K562 (cell line): Measurements from ENCODE around the gene PCSK6. TPM values are rescaled to one million over a fixed set of nuclear protein-coding genes. Genes with fewer than 3 reads are reported as not detected.

ENCODE experiments used
- ATAC-seq: fragments of 200-7000 bp; cut with Tn5 transposase; 3 replicates; pipeline ENCODE4 v1.9.1; 2020; ENCODE audit warnings: moderate library complexity
- BruUV-seq: library from RNA; stranded (reverse); fragments of 400-500 nt; replicated peaks from 2 replicates; lab custom pipeline; 2021; lab: Mats Ljungman, UMichigan
- CTCF ChIA-PET: fragments of 300-600 bp; formaldehyde crosslinking; extraction: SDS; loops from one replicate; lab custom pipeline; 2021; ENCODE audit warnings: low intra/inter-chr PET ratio; lab: Yijun Ruan, JAX
- POLR2A ChIA-PET: fragments of 300-600, 350-650 bp; sonication (Branson Sonifier 250); formaldehyde crosslinking; extraction: SDS; loops from one replicate; lab custom pipeline; 2021; ENCODE audit warnings: antibody characterized with exemption, inconsistent platforms; lab: Yijun Ruan, JAX
- DNase-seq, 4 experiments: peaks; one replicate each; pipeline versions ENCODE4 v3.0.0 to v3.0.0-alpha.2; 2011 to 2018; ENCODE audit warnings: low spot score in 3 of 4, mixed read lengths in 3 of 4; ENCODE audit errors: extremely low read depth in 1 of 4
- FAIRE-seq: peaks from 2 replicates; lab custom pipeline; 2011; peaks lifted over from hg19 to GRCh38; lab: Jason Lieb, UNC
- H2AFZ ChIP-seq: 2 replicates; pipeline ENCODE4 v1.6.0; 2011; ENCODE audit warnings: low read depth, low read length, control low read depth, inconsistent platforms
- H3K27ac ChIP-seq: fragments of 200-600 bp; 3 replicates; pipeline ENCODE4 v1.8.0; 2011; ENCODE audit warnings: low read depth, mild to moderate bottlenecking, control low read depth, inconsistent platforms, low read length, moderate library complexity, mixed read lengths; ENCODE audit errors: extremely low read depth
- H3K27me3 ChIP-seq, 2 experiments: fragments of 300-600 bp in 1 of 2; 2 replicates in 1 of 2; 3 replicates in 1 of 2; pipeline versions ENCODE4 v1.6.0 to v1.8.0; 2011; ENCODE audit warnings: inconsistent platforms in 2 of 2, low read length in 2 of 2, mild to moderate bottlenecking in 1 of 2, mixed read lengths in 1 of 2, moderate library complexity in 1 of 2; ENCODE audit not compliant: control insufficient read depth in 2 of 2, insufficient read depth in 2 of 2
- H3K36me3 ChIP-seq: fragments of 300-600 bp; 3 replicates; pipeline ENCODE4 v1.8.0; 2011; ENCODE audit warnings: mild to moderate bottlenecking, low read length, inconsistent platforms; ENCODE audit not compliant: control insufficient read depth, insufficient read depth
- H3K4me1 ChIP-seq, 2 experiments: fragments of 200-600 bp in 1 of 2; replicated peaks in 1 of 2; 2 replicates in 1 of 2; 3 replicates in 1 of 2; pipeline versions ENCODE4 v1.5.1 to v1.8.0; 2011; ENCODE audit warnings: inconsistent platforms in 2 of 2, low read length in 2 of 2, mild to moderate bottlenecking in 1 of 2, mixed read lengths in 1 of 2, moderate library complexity in 1 of 2; ENCODE audit not compliant: control insufficient read depth in 2 of 2, insufficient read depth in 2 of 2
- H3K4me2 ChIP-seq: 2 replicates; pipeline ENCODE4 v1.6.1; 2011; ENCODE audit warnings: low read length, control low read depth, inconsistent platforms, mixed read lengths; ENCODE audit not compliant: insufficient read depth
- H3K4me3 ChIP-seq: fragments of 200-600 bp; sonication (generic), shearing (Covaris generic); 2 replicates; pipeline ENCODE4 v1.5.1; 2016; ENCODE audit warnings: control low read depth, inconsistent platforms
- H3K79me2 ChIP-seq: fragments of 200-600 bp; 3 replicates; pipeline ENCODE4 v1.8.0; 2011; ENCODE audit warnings: low read length, inconsistent platforms; ENCODE audit not compliant: control insufficient read depth, insufficient read depth
- H3K9ac ChIP-seq, 2 experiments: 2 replicates each; pipeline versions ENCODE4 v1.6.0 to v1.6.1; 2011; ENCODE audit warnings: low read depth in 2 of 2, low read length in 2 of 2, control low read depth in 1 of 2, inconsistent platforms in 1 of 2, mild to moderate bottlenecking in 1 of 2, mixed read lengths in 1 of 2; ENCODE audit not compliant: insufficient read depth in 1 of 2
- H3K9me1 ChIP-seq: one replicate; pipeline ENCODE4 v1.6.0; 2011; ENCODE audit warnings: inconsistent platforms, mild to moderate bottlenecking, low read length, moderate library complexity; ENCODE audit not compliant: control insufficient read depth, insufficient read depth
- H3K9me3 ChIP-seq: replicated peaks from 2 replicates; pipeline ENCODE4 v1.5.1; 2011; ENCODE audit warnings: low read depth, low read length, inconsistent platforms; ENCODE audit not compliant: control insufficient read depth, insufficient read depth
- H4K20me1 ChIP-seq: replicated peaks from 2 replicates; pipeline ENCODE4 v1.6.1; 2011; ENCODE audit warnings: low read length, inconsistent platforms, mixed read lengths; ENCODE audit not compliant: control insufficient read depth, insufficient read depth
- ADNP ChIP-seq: fragments of 200-800 bp; sonication (Bioruptor generic); IDR thresholded peaks from 2 replicates; pipeline ENCODE4 v1.6.1; 2016; ENCODE audit warnings: missing genetic modification characterization, missing compliant biosample characterization
- HINFP ChIP-seq: fragments of 450-650 bp; conservative IDR thresholded peaks from 2 replicates; pipeline ENCODE4 v1.6.1; 2016; ENCODE audit warnings: missing genetic modification characterization, low read depth, mild to moderate bottlenecking, control low read depth, missing compliant biosample characterization
- MEF2A ChIP-seq: IDR thresholded peaks from 2 replicates; pipeline ENCODE4 v1.6.1; 2011; ENCODE audit warnings: low read depth, mild to moderate bottlenecking, low read length, moderate library complexity; ENCODE audit not compliant: control insufficient read depth
- NR4A1 ChIP-seq, 2 experiments: fragments of 250-450 bp in 1 of 2; fragments of 450-650 bp in 1 of 2; sonication (Bioruptor Pico) in 1 of 2; IDR thresholded peaks; 2 replicates each; pipeline versions ENCODE4 v1.4.0 to v1.6.1; 2016 to 2020; ENCODE audit warnings: mild to moderate bottlenecking in 2 of 2, missing compliant biosample characterization in 1 of 2, missing genetic modification characterization in 1 of 2, moderate library complexity in 1 of 2
- POLR3A ChIP-seq: IDR thresholded peaks from 2 replicates; pipeline ENCODE4 v1.6.1; 2011; ENCODE audit warnings: borderline replicate concordance, mild to moderate bottlenecking, moderate library complexity; ENCODE audit not compliant: insufficient read length, insufficient read depth; ENCODE audit errors: extremely low read depth
- SMARCE1 ChIP-seq: fragments of 450-650 bp; IDR thresholded peaks from 2 replicates; pipeline ENCODE4 v1.7.1; 2016; ENCODE audit warnings: mild to moderate bottlenecking
- TCF7L2 ChIP-seq: fragments of 150-350 bp; IDR thresholded peaks from 2 replicates; pipeline ENCODE4 v1.6.1; 2016; ENCODE audit warnings: low read depth, mild to moderate bottlenecking, low read length, moderate library complexity
- TSHZ1 ChIP-seq: fragments of 250-450 bp; sonication (Bioruptor Pico); IDR thresholded peaks from 2 replicates; pipeline ENCODE4 v1.4.0; 2020; ENCODE audit warnings: mild to moderate bottlenecking, moderate library complexity
- WGBS: fragments of 100-300 bp; shearing (Covaris generic); methylation state at CpG from one replicate; pipeline ENCODE4 v1.1.6; 2016; ENCODE audit warnings: low coverage, mixed read lengths; ENCODE audit not compliant: insufficient coverage; ENCODE audit errors: missing lambda C conversion rate; 5-methylcytosine and 5-hydroxymethylcytosine counted together
- in situ Hi-C: fragments of 300-500 bp; cut with MboI; formaldehyde crosslinking; loops from 4 replicates; pipeline ENCODE4 v1.15.0; 2018; ENCODE audit warnings: inconsistent platforms, mixed read lengths
- intact Hi-C: fragments of 100-400 bp; cut with micrococcal nuclease; formaldehyde crosslinking; loops from 2 replicates; pipeline ENCODE4 v1.14.2; 2022
- polyA plus RNA-seq, 8 experiments: library from polyadenylated mRNA; depleted of rRNA in 4 of 8; stranded (reverse) in 5 of 8; unstranded in 3 of 8; fragments of >200 nt; fragmentation: Nextera tagmentation in 2 of 8; fragmentation: Illumina TruSeq in 1 of 8; extraction: Ambion mirVana in 2 of 8; extraction: Trizol in 1 of 8; gene quantifications; 2 replicates each; pipeline versions ENCODE4 v1.2.1 to v1.2.3, GENCODE V29; 2011 to 2014; ENCODE audit warnings: inconsistent platforms in 1 of 8, missing spikeins in 1 of 8
- total RNA-seq, 7 experiments: library from RNA; depleted of rRNA in 6 of 7; stranded (reverse); fragments of >200 nt in 6 of 7; fragmentation: Illumina TruSeq in 2 of 7; extraction: Trizol in 2 of 7; gene quantifications; 2 replicates each; pipeline versions ENCODE4 v1.2.1 to v1.2.3, GENCODE V29; 2011 to 2021; ENCODE audit warnings: low replicate concordance in 1 of 7
- TF ChIP-seq, protein P1 (sequence below): sonication (generic); formaldehyde crosslinking; IDR thresholded peaks from 2 replicates; pipeline ENCODE4 v1.8.0; 2022; ENCODE audit warnings: mild to moderate bottlenecking, missing genetic modification reagents

The PCSK6 gene
- total and polyA plus RNA-seq, 9 of the 15 experiments (the other 6 are each of a cell fraction or from before 2014, with no cell fraction given) = 2.2 to 32.6 (median 14.5) TPM

GRCh38 chr15:101378171-101378755, 111.2 kb downstream of the PCSK6 start (continued):
- no peak for TF ChIP-seq TSHZ1 (CRISPR knock-in tag)
- no peak for TF ChIP-seq TCF7L2
- no peak for TF ChIP-seq ADNP (tag)
- TF ChIP-seq, all 486 proteins: peak for 0

- intact Hi-C loops (no loop called here), in situ Hi-C loops (no loop called here)
- Histone ChIP-seq H2AFZ (no peak overlapping the region), H4K20me1 (no peaks in the 10 kb centered on the region; the same call in 1 of the 2 replicates), H3K9me1 (peaks cover 2% of the 10 kb centered on the region), H3K4me2 (no peak overlapping the region), H3K9ac (no peak overlapping the region), H3K4me1 (0 out of 5 replicates have a peak, but pooled peaks cover 0 to 3% of the 10 kb centered on the region in 2 experiments), H3K79me2 (no peaks in the 10 kb centered on the region), H3K9me3 (no peaks in the 10 kb centered on the region), H3K36me3 (no peaks in the 10 kb centered on the region), H3K27ac (no peak overlapping the region), H3K4me3 (no peak overlapping the region), H3K27me3 (peaks cover 0 to 21% of the 10 kb centered on the region in 2 experiments; a peak in 2 of 5 replicates)
- TF ChIP-seq NR4A1 (CRISPR knock-in tag; IDR thresholded peaks at IDR 0.05) (no peak), NR4A1 (tag; IDR thresholded peaks at IDR 0.05) (no peak), POLR3A (no peak), SMARCE1 (no peak), MEF2A (no peak), HINFP (tag) (no peak)
- TF ChIP-seq, protein P1, sequence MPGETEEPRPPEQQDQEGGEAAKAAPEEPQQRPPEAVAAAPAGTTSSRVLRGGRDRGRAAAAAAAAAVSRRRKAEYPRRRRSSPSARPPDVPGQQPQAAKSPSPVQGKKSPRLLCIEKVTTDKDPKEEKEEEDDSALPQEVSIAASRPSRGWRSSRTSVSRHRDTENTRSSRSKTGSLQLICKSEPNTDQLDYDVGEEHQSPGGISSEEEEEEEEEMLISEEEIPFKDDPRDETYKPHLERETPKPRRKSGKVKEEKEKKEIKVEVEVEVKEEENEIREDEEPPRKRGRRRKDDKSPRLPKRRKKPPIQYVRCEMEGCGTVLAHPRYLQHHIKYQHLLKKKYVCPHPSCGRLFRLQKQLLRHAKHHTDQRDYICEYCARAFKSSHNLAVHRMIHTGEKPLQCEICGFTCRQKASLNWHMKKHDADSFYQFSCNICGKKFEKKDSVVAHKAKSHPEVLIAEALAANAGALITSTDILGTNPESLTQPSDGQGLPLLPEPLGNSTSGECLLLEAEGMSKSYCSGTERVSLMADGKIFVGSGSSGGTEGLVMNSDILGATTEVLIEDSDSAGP (CRISPR knock-in tag) = no peak
- POLR2A ChIA-PET = interaction anchor here (0.6 to 0.9 kb wide), 2 partner anchors 94 to 119 kb away, joined by 3 read pairs; no protein-coding TSS in a partner anchor
- BruUV-seq = no TSS peak
- ATAC-seq (no peak), DNase-seq (no peak), FAIRE-seq (no peak)
- WGBS = 50% methylated on average over 14 of the region's 14 CpGs
- CTCF ChIA-PET = no interaction called here
These were observed 112.7 kb downstream of the PCSK6 start for GRCh38 chr15:101376615-101377395.
